ENCODE data around the gene FAM124B. TPM values are rescaled to one million over a fixed set of nuclear protein-coding genes. Genes with fewer than 3 reads are reported as not detected.

FAM124B gene
- polyA plus RNA-seq, 3 donors: 1.8 to 2.1 (median 2.0) TPM

DNA sequence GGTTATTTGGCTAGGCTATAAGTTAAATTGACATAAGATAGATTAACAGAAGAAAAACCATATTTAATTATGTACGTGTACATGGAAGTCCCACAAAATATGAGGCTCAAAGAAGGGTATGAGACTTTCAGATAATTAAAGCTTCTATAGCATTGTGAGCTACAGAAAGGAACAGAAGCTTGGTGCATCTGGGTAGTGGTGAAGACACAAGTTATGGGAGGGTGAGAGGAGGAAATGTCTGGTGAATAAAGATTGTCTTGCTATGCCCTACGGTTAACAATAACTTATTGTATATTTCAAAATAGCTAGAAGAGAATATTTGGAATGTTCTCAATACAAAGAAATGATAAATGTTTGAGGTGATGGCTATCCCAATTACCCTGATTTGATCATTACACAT lies 6.8 kb upstream of the FAM124B start:
- Mint-ChIP-seq H3K36me3 (no peaks in the 10 kb centered on the region), H3K27me3 (ENCODE audit: low read depth in 3 of 3) (peaks cover 0 to 3% (median 2%) of the 10 kb centered on the region in 3 donors), H3K9me3 (peaks cover 0 to 2% (median 0%) of the 10 kb centered on the region in 7 donors), H3K4me1 (no peaks in the 10 kb centered on the region), H3K4me3 (no peak overlapping the region), H3K27ac (no peak overlapping the region)
- no peak overlapping the region for H3K4me3 ChIP-seq (replicated peaks in 1 of 3; ENCODE audit: low read depth in 2 of 3, low read length in 3 of 3)
- no peaks in the 10 kb centered on the region for H3K79me2 ChIP-seq (ENCODE audit: insufficient read depth, low read length)
- no peak for DNase-seq
- no peaks in the 10 kb centered on the region for H4K20me1 ChIP-seq (ENCODE audit: insufficient read depth, low read length)
- H3K4me1 ChIP-seq (ENCODE audit: control insufficient read depth in 1 of 2, insufficient read depth in 2 of 2, low read length in 2 of 2): peaks cover 28 to 34% of the 10 kb centered on the region in 2 donors
- WGBS (ENCODE audit: insufficient coverage): no CpG with 5 or more reads among the region's 2 CpGs
- H3K9me3 ChIP-seq (replicated peaks in 1 of 2; ENCODE audit: control insufficient read depth in 1 of 2, insufficient read depth in 1 of 2, low read length in 2 of 2): no peaks in the 10 kb centered on the region
- TF ChIP-seq, protein P1, sequence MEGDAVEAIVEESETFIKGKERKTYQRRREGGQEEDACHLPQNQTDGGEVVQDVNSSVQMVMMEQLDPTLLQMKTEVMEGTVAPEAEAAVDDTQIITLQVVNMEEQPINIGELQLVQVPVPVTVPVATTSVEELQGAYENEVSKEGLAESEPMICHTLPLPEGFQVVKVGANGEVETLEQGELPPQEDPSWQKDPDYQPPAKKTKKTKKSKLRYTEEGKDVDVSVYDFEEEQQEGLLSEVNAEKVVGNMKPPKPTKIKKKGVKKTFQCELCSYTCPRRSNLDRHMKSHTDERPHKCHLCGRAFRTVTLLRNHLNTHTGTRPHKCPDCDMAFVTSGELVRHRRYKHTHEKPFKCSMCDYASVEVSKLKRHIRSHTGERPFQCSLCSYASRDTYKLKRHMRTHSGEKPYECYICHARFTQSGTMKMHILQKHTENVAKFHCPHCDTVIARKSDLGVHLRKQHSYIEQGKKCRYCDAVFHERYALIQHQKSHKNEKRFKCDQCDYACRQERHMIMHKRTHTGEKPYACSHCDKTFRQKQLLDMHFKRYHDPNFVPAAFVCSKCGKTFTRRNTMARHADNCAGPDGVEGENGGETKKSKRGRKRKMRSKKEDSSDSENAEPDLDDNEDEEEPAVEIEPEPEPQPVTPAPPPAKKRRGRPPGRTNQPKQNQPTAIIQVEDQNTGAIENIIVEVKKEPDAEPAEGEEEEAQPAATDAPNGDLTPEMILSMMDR (IDR thresholded peaks at IDR 0.05): no peak
- H3K27me3 ChIP-seq (ENCODE audit: control insufficient read depth in 2 of 2, insufficient read depth in 2 of 2, low read length in 2 of 2): no peaks in the 10 kb centered on the region
- no peak overlapping the region for H2AFZ ChIP-seq (ENCODE audit: insufficient read depth, low read depth, low read length, poor library complexity, severe bottlenecking)
- H3K27ac ChIP-seq (ENCODE audit: low read depth in 1 of 2, low read length in 2 of 2): no peak overlapping the region
- no peaks in the 10 kb centered on the region for H3K36me3 ChIP-seq (replicated peaks in 1 of 2; ENCODE audit: control insufficient read depth in 1 of 2, insufficient read depth in 2 of 2, low read length in 2 of 2)
- no peak overlapping the region for H3K4me2 ChIP-seq (replicated peaks; ENCODE audit: extremely low read depth, low read length, poor library complexity, severe bottlenecking)
- no peak overlapping the region for H3K9ac ChIP-seq (ENCODE audit: insufficient read depth, low read length, poor library complexity, severe bottlenecking)
- intact Hi-C loops (cut with micrococcal nuclease): loop anchor here in 1 of 2 donors (5.0 kb wide), 1 partner anchor 34 kb away; no protein-coding TSS in a partner anchor

DNA sequence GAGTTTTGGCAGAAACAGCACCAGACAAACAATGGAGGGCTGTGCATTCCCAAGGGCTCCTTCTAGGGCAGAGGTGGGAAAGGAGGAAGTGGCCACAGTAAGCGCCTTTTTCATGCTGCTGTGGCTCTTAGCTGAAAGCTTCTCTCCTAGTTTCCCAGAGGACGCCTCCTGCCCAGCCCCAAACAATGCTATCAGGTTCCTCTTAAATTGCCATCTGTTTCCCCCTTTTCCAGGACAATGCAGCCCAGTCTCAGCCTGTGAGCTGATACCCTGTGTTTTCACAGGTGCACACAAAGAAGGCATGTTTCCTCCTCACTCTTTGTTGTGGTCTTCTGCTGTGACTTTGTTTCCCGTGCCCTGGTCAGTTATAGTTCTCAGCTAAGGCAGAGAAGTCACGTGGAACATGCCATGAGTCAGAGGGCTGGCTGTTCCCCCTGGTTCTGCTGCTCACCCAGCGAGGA lies 5.4 kb upstream of the FAM124B start:
- peak overlapping the region in 4 of 7 donors; percentile 37 to 90 (median 56) for H3K27ac Mint-ChIP-seq
- H3K27me3 Mint-ChIP-seq (ENCODE audit: low read depth in 3 of 3): peaks cover 0 to 2% (median 0%) of the 10 kb centered on the region in 3 donors
- H3K9me3 Mint-ChIP-seq: peaks cover 0 to 2% (median 0%) of the 10 kb centered on the region in 7 donors
- Histone ChIP-seq H4K20me1 (ENCODE audit: insufficient read depth, low read length) (no peaks in the 10 kb centered on the region), H3K4me3 (replicated peaks in 1 of 3; ENCODE audit: low read depth in 2 of 3, low read length in 3 of 3) (no peak overlapping the region), H3K27me3 (ENCODE audit: control insufficient read depth in 2 of 2, insufficient read depth in 2 of 2, low read length in 2 of 2) (no peaks in the 10 kb centered on the region), H3K9me3 (replicated peaks in 1 of 2; ENCODE audit: control insufficient read depth in 1 of 2, insufficient read depth in 1 of 2, low read length in 2 of 2) (no peaks in the 10 kb centered on the region), H3K4me1 (ENCODE audit: control insufficient read depth in 1 of 2, insufficient read depth in 2 of 2, low read length in 2 of 2) (peaks cover 34 to 41% of the 10 kb centered on the region in 2 donors), H2AFZ (ENCODE audit: insufficient read depth, low read depth, low read length, poor library complexity, severe bottlenecking) (no peak overlapping the region), H3K27ac (ENCODE audit: low read depth in 1 of 2, low read length in 2 of 2) (no peak overlapping the region), H3K4me2 (replicated peaks; ENCODE audit: extremely low read depth, low read length, poor library complexity, severe bottlenecking) (no peak overlapping the region), H3K36me3 (replicated peaks in 1 of 2; ENCODE audit: control insufficient read depth in 1 of 2, insufficient read depth in 2 of 2, low read length in 2 of 2) (no peaks in the 10 kb centered on the region), H3K79me2 (ENCODE audit: insufficient read depth, low read length) (no peaks in the 10 kb centered on the region), H3K9ac (ENCODE audit: insufficient read depth, low read length, poor library complexity, severe bottlenecking) (no peak overlapping the region)
- no peaks in the 10 kb centered on the region for H3K36me3 Mint-ChIP-seq
- WGBS (ENCODE audit: insufficient coverage): 3% methylated on average over 3 of the region's 5 CpGs
- peaks cover 7% of the 10 kb centered on the region for H3K4me1 Mint-ChIP-seq
- peak overlapping the region in 1 of 2 donors; percentile 48 for H3K4me3 Mint-ChIP-seq
- intact Hi-C loops (cut with micrococcal nuclease): loop anchor here in 1 of 2 donors (5.0 kb wide), 1 partner anchor 35 kb away; no protein-coding TSS in a partner anchor
- DNase-seq: peak in 2 of 3 donors; percentile 37 to 53
- TF ChIP-seq, protein P1 (IDR thresholded peaks at IDR 0.05): no peak
